Measurements from ENCODE around the gene PRSS33. TPM values are rescaled to one million over a fixed set of nuclear protein-coding genes. Genes with fewer than 3 reads are reported as not detected.
A peak's percentile ranks its signal among the peaks of the same experiment; 100 is the strongest.

Gene PRSS33
- total and polyA plus RNA-seq, 9 of the 15 experiments (the other 6 are each of a cell fraction or from before 2014, with no cell fraction given): not detected

GRCh38 chr16:2777231-2777902 is 10.0 kb downstream of the PRSS33 start, which contains the start of gene ELOB (continued):
- TF ChIP-seq GTF2E2 (tag; IDR thresholded peaks at IDR 0.05): peak; percentile 87
- TF ChIP-seq, protein P1, sequence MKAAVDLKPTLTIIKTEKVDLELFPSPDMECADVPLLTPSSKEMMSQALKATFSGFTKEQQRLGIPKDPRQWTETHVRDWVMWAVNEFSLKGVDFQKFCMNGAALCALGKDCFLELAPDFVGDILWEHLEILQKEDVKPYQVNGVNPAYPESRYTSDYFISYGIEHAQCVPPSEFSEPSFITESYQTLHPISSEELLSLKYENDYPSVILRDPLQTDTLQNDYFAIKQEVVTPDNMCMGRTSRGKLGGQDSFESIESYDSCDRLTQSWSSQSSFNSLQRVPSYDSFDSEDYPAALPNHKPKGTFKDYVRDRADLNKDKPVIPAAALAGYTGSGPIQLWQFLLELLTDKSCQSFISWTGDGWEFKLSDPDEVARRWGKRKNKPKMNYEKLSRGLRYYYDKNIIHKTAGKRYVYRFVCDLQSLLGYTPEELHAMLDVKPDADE (conservative IDR thresholded peaks at IDR 0.05; ENCODE audit: control insufficient read depth, low read depth, low read length): no peak
- TF ChIP-seq BCL6 (CRISPR knock-in tag; IDR thresholded peaks at IDR 0.05): no peak
- TF ChIP-seq GTF2F1 (IDR thresholded peaks at IDR 0.05; ENCODE audit: low read depth, low read length): no peak
- no peak for TF ChIP-seq MYBL2 (IDR thresholded peaks at IDR 0.05; ENCODE audit: low read depth)
- no peak for TF ChIP-seq MYBL2 (CRISPR knock-in tag; IDR thresholded peaks at IDR 0.05; ENCODE audit: borderline replicate concordance)
- no peak for TF ChIP-seq NR2C2 (CRISPR knock-in tag; IDR thresholded peaks at IDR 0.05)
- TF ChIP-seq NR2C2 (tag; IDR thresholded peaks at IDR 0.05): peak; percentile 78
- TF ChIP-seq, protein P2, sequence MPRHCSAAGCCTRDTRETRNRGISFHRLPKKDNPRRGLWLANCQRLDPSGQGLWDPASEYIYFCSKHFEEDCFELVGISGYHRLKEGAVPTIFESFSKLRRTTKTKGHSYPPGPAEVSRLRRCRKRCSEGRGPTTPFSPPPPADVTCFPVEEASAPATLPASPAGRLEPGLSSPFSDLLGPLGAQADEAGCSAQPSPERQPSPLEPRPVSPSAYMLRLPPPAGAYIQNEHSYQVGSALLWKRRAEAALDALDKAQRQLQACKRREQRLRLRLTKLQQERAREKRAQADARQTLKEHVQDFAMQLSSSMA (CRISPR knock-in tag; IDR thresholded peaks at IDR 0.05): peak; percentile 91
- no peak for TF ChIP-seq USF2 (CRISPR knock-in tag; IDR thresholded peaks at IDR 0.05)
- TF ChIP-seq ZNF707 (CRISPR knock-in tag; conservative IDR thresholded peaks at IDR 0.05): peak; percentile 49; the same call in 1 of the 2 replicates
- TF ChIP-seq GTF2B (IDR thresholded peaks at IDR 0.05; ENCODE audit: extremely low read depth, insufficient read length): no peak
- no peak for TF ChIP-seq ZNF586 (CRISPR knock-in tag; conservative IDR thresholded peaks at IDR 0.05)
- no peak for TF ChIP-seq SAFB2 (IDR thresholded peaks at IDR 0.05; ENCODE audit: borderline replicate concordance, low read depth, low read length, severe bottlenecking)
- no peak for TF ChIP-seq DACH1 (IDR thresholded peaks at IDR 0.05; ENCODE audit: partially characterized antibody)
- no peak for TF ChIP-seq ZNF133 (CRISPR knock-in tag; IDR thresholded peaks at IDR 0.05)
- TF ChIP-seq ZNF263 (CRISPR knock-in tag; IDR thresholded peaks at IDR 0.05; ENCODE audit: borderline replicate concordance): no peak
- TF ChIP-seq MYNN (IDR thresholded peaks at IDR 0.05): no peak
- no peak for TF ChIP-seq MYNN (CRISPR knock-in tag; IDR thresholded peaks at IDR 0.05)
- TF ChIP-seq TOE1 (IDR thresholded peaks at IDR 0.05; ENCODE audit: borderline replicate concordance): peak; percentile 33; the same call in 1 of the 2 replicates
- no peak for TF ChIP-seq TOE1 (CRISPR knock-in tag; IDR thresholded peaks at IDR 0.05; ENCODE audit: borderline replicate concordance, low read depth)
- TF ChIP-seq TBL1XR1 (IDR thresholded peaks at IDR 0.05; ENCODE audit: low read length in 2 of 2): no peak
- TF ChIP-seq DDX20 (tag; IDR thresholded peaks at IDR 0.05; ENCODE audit: low read depth): no peak
- TF ChIP-seq, protein P3, sequence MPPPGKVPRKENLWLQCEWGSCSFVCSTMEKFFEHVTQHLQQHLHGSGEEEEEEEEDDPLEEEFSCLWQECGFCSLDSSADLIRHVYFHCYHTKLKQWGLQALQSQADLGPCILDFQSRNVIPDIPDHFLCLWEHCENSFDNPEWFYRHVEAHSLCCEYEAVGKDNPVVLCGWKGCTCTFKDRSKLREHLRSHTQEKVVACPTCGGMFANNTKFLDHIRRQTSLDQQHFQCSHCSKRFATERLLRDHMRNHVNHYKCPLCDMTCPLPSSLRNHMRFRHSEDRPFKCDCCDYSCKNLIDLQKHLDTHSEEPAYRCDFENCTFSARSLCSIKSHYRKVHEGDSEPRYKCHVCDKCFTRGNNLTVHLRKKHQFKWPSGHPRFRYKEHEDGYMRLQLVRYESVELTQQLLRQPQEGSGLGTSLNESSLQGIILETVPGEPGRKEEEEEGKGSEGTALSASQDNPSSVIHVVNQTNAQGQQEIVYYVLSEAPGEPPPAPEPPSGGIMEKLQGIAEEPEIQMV (tag; conservative IDR thresholded peaks at IDR 0.05; ENCODE audit: low read depth): no peak
- 0 out of 2 replicates have a peak, but pooled peaks have one; percentile 40 for TF ChIP-seq ZNF224 (CRISPR knock-in tag; IDR thresholded peaks at IDR 0.05)

All from K562 (cell line).